Measurements from ENCODE around the gene C2CD4B. TPM values are rescaled to one million over a fixed set of nuclear protein-coding genes. Genes with fewer than 3 reads are reported as not detected.

Gene C2CD4B
- total RNA-seq, 1 experiment from 2014 or later = 0.50 TPM

DNA sequence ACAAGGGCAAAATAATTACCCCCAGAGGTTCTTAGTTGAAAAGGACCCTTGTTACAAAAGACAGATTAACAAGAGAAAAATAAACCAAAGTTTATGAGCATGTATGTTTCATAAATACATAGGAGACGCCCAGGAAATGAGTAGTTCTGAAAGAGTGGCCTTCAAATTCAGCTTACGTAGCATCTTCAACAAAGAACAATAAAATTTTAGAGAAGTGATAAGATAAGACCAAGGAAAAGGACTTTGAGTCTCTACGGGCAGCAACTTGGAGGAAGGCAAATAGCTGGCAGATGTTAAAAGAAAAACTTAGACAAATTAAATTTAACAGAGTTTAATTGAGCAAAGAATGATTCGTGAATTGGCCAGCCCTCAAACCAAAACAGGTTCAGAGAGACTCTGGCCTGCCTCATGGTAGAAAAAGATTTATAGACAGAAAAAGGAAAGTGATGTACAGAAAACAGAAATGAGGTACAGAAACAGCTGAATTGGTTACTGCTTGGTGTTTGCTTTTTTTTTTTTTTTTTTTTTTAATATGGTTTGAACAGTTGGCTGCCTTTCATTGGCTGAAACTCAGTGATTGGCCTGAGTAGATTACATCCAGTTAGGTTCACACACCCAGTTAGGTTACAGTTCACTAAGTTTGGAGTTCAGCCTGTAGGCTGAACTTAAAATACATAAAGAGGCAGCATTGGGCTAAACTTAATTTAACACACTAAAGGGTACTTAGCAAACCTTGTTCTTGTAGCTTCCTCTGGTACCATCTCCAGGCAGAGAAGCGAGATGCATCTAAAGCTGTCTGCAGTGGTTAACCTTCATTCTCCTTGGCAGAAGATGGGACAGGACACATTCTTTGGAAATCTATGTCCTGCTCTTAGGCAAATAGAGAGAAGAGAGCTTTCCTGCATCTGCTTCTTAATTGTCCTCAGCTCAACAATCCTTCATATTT lies 23.2 kb downstream of the C2CD4B start:
- Mint-ChIP-seq H3K4me3 (ENCODE audit: unreplicated experiment) (no peak overlapping the region), H3K9me3 (ENCODE audit: unreplicated experiment) (no peaks in the 10 kb centered on the region), H3K36me3 (ENCODE audit: insufficient read depth, unreplicated experiment) (no peaks in the 10 kb centered on the region), H3K27ac (ENCODE audit: unreplicated experiment) (no peak overlapping the region), H3K27me3 (ENCODE audit: insufficient read depth, unreplicated experiment) (no peaks in the 10 kb centered on the region), H3K4me1 (ENCODE audit: low read depth, unreplicated experiment) (peaks cover 21% of the 10 kb centered on the region)
- no peaks in the 10 kb centered on the region for H3K27me3 ChIP-seq (replicated peaks; ENCODE audit: control insufficient read depth, insufficient read depth, low read length)
- H3K9me3 ChIP-seq = no peaks in the 10 kb centered on the region; the same call in 1 of the 2 replicates
- H3K4me1 ChIP-seq = peaks cover 27% of the 10 kb centered on the region; the same call in 1 of the 2 replicates
- intact Hi-C loops (cut with micrococcal nuclease; ENCODE audit: unreplicated experiment) = loop anchor here (10.0 kb wide), 1 partner anchor 267 kb away; no protein-coding TSS in a partner anchor
- TF ChIP-seq, protein P1, sequence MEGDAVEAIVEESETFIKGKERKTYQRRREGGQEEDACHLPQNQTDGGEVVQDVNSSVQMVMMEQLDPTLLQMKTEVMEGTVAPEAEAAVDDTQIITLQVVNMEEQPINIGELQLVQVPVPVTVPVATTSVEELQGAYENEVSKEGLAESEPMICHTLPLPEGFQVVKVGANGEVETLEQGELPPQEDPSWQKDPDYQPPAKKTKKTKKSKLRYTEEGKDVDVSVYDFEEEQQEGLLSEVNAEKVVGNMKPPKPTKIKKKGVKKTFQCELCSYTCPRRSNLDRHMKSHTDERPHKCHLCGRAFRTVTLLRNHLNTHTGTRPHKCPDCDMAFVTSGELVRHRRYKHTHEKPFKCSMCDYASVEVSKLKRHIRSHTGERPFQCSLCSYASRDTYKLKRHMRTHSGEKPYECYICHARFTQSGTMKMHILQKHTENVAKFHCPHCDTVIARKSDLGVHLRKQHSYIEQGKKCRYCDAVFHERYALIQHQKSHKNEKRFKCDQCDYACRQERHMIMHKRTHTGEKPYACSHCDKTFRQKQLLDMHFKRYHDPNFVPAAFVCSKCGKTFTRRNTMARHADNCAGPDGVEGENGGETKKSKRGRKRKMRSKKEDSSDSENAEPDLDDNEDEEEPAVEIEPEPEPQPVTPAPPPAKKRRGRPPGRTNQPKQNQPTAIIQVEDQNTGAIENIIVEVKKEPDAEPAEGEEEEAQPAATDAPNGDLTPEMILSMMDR (IDR thresholded peaks at IDR 0.05; ENCODE audit: insufficient read depth in 1 of 2, low read depth in 1 of 2, low read length in 1 of 2, severe bottlenecking in 1 of 2, unreplicated experiment in 1 of 2) = no peak
- POLR2A ChIA-PET = interaction anchor here (0.7 kb wide), 1 partner anchor 23 kb away, joined by 3 read pairs; the partner anchor contains the start of gene C2CD4B
- CTCF ChIA-PET = interaction anchor here (0.6 to 2.5 kb wide), 7 partner anchors 16 to 168 kb away, joined by 3 to 8 read pairs (median 3); partner anchors contain the start of genes C2CD4A and VPS13C
- no peak overlapping the region for H3K4me3 ChIP-seq (ENCODE audit: low read depth, low read length)
- no peaks in the 10 kb centered on the region for H3K36me3 ChIP-seq (ENCODE audit: control insufficient read depth, insufficient read depth, low read length)
- BruUV-seq (replicated peaks) = no TSS peak
- DNase-seq = no peak

DNA sequence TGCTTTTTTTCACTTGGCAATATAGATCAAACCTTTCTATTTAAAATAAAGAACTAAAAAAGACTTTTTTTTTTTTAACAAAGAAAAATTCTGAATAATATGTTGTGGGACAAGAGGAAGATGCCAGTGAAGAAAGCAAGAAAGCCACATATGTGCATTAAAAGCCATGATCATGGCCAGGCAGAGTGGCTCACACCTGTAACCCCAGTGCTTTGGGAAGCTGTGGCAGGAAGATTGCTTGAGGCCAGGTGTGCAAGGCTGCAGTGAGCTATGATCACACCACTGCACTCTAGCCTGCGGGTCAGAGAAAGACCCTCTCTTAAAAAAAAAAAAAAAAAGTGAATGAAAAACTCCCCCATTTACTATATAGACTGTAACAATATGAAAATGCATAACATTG lies 23.9 kb downstream of the C2CD4B start:
- no peak overlapping the region for H3K27ac Mint-ChIP-seq (ENCODE audit: unreplicated experiment)
- POLR2A ChIA-PET = interaction anchor here (0.6 kb wide), 1 partner anchor 1005 kb away, joined by 4 read pairs; no protein-coding TSS in a partner anchor

GRCh38 chr15:62138124-62138523 lies 27.0 kb downstream of the C2CD4B start:
- no peak overlapping the region for H3K27ac Mint-ChIP-seq (ENCODE audit: unreplicated experiment)
- peaks cover 34% of the 10 kb centered on the region for H3K4me1 Mint-ChIP-seq (ENCODE audit: low read depth, unreplicated experiment)
- intact Hi-C loops (cut with micrococcal nuclease; ENCODE audit: unreplicated experiment) = no loop called here
- BruUV-seq (replicated peaks) = no TSS peak
- H3K36me3 ChIP-seq (ENCODE audit: control insufficient read depth, insufficient read depth, low read length) = no peaks in the 10 kb centered on the region
- peaks cover 33% of the 10 kb centered on the region; the same call in 1 of the 2 replicates for H3K4me1 ChIP-seq
- TF ChIP-seq, protein P1 (IDR thresholded peaks at IDR 0.05; ENCODE audit: insufficient read depth in 1 of 2, low read depth in 1 of 2, low read length in 1 of 2, severe bottlenecking in 1 of 2, unreplicated experiment in 1 of 2) = no peak
- no peak overlapping the region for H3K4me3 Mint-ChIP-seq (ENCODE audit: unreplicated experiment)
- ChIA-PET POLR2A (no interaction called here), CTCF (no interaction called here)
- no peaks in the 10 kb centered on the region for H3K9me3 ChIP-seq
- H3K9me3 Mint-ChIP-seq (ENCODE audit: unreplicated experiment) = no peaks in the 10 kb centered on the region
- H3K36me3 Mint-ChIP-seq (ENCODE audit: insufficient read depth, unreplicated experiment) = no peaks in the 10 kb centered on the region
- H3K4me3 ChIP-seq (ENCODE audit: low read depth, low read length) = no peak overlapping the region
- DNase-seq = no peak
- no peaks in the 10 kb centered on the region for H3K27me3 ChIP-seq (replicated peaks; ENCODE audit: control insufficient read depth, insufficient read depth, low read length)
- H3K27me3 Mint-ChIP-seq (ENCODE audit: insufficient read depth, unreplicated experiment) = no peaks in the 10 kb centered on the region

More for the DNA sequence above, 23.9 kb downstream of the C2CD4B start:
- Mint-ChIP-seq H3K4me1 (ENCODE audit: low read depth, unreplicated experiment) (peaks cover 27% of the 10 kb centered on the region), H3K4me3 (ENCODE audit: unreplicated experiment) (no peak overlapping the region), H3K36me3 (ENCODE audit: insufficient read depth, unreplicated experiment) (no peaks in the 10 kb centered on the region), H3K27me3 (ENCODE audit: insufficient read depth, unreplicated experiment) (no peaks in the 10 kb centered on the region), H3K9me3 (ENCODE audit: unreplicated experiment) (no peaks in the 10 kb centered on the region)
- no peaks in the 10 kb centered on the region for H3K36me3 ChIP-seq (ENCODE audit: control insufficient read depth, insufficient read depth, low read length)
- CTCF ChIA-PET = interaction anchor here (0.7 to 2.5 kb wide), 2 partner anchors 15 to 169 kb away, joined by 3 to 8 read pairs; no protein-coding TSS in a partner anchor
- no peaks in the 10 kb centered on the region for H3K27me3 ChIP-seq (replicated peaks; ENCODE audit: control insufficient read depth, insufficient read depth, low read length)
- no peak overlapping the region for H3K4me3 ChIP-seq (ENCODE audit: low read depth, low read length)
- intact Hi-C loops (cut with micrococcal nuclease; ENCODE audit: unreplicated experiment) = loop anchor here (10.0 kb wide), 1 partner anchor 266 kb away; no protein-coding TSS in a partner anchor
- no TSS peak for BruUV-seq (replicated peaks)
- TF ChIP-seq, protein P1 (IDR thresholded peaks at IDR 0.05; ENCODE audit: insufficient read depth in 1 of 2, low read depth in 1 of 2, low read length in 1 of 2, severe bottlenecking in 1 of 2, unreplicated experiment in 1 of 2) = no peak
- peaks cover 30% of the 10 kb centered on the region; the same call in 1 of the 2 replicates for H3K4me1 ChIP-seq
- no peak for DNase-seq
- no peaks in the 10 kb centered on the region; the same call in 1 of the 2 replicates for H3K9me3 ChIP-seq

Measured in Caco-2 (cell line).